Measurements from ENCODE around the gene FAM168B.

The FAM168B gene

DNA sequence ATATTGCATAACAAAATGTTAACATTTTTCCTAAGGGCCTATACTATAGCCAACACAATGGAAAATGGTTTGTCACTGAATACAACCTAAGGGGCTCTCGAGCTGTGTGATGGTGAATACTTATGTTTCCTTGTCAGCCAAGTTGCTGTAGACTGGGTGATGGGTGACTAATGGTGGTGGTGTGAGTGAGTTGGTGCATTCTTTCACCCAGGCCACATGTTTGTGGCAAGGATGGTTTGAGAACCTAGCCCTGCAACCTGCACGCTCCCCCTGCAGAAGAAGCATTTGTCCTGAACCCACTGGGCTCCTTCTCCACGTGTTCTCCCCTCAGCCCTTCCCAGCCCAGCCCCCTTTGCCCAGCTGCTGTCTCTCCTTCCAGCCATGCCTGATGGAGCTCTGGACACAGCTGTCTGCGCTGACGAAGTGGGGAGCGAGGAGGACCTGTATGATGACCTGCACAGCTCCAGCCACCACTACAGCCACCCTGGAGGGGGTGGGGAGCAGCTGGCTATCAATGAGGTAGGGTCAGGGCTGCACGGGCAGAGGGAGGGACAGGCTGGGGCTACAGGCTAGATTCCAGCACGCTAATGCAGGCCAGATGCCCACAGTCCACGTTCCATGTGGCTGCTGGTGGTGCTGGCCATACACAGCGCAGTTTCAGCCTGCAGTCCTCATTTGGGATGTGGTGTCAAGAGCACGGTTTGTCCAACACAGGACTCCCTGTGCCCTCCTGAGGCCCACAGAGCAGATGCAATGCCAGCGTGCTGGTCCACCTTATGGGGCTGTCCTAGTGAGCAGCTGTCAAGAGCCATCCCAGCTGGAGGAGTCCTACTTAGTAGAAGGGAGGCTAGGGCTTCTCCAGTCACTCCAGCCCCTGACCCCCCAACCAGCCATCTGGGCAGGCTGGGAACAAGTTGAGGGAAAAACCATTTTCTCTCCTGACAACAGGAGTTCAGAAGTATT lies 65.4 kb downstream of the FAM168B start:
- no peak for DNase-seq (ENCODE audit: extremely low read depth in 1 of 2, low read depth in 1 of 2)

DNA sequence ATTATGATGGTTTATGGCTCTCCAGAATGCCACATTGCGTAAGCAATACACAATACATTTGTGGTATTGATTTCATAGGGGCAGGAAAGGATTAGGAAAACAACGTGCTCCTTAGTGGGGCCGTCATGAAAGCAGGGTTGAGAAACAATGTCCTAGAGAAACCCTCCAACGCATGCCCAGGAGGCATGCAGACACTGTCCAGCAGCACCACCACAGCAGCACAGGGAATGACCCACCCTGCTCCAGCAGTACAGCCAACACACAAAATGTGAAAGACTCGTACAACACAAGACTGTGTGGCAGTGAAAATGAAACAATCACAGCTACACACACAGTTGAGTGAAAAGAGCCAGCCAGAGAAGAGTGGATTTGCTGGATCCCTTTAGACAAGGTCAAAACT lies 66.3 kb downstream of the FAM168B start:
- DNase-seq (ENCODE audit: extremely low read depth in 1 of 2, low read depth in 1 of 2), result no peak

DNA sequence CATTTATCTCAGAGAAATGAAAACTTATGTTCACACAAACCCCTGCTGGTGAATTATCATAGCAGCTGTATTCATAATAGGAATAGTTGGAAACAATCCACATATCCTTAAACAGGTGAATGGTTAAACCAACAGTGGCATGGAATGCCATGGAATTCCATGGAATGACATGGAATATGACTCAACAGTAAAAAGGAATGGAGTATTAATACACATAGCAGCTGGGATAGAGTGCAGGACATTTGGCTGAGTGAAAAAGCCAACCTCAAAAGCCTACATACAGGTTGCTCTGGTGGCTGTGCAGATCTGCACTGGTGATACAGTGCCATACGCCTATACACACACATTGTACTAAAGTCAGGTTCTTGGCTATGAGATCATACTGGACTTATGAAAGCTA lies 69.5 kb downstream of the FAM168B start:
- DNase-seq (ENCODE audit: extremely low read depth in 1 of 2, low read depth in 1 of 2), result no peak

DNA sequence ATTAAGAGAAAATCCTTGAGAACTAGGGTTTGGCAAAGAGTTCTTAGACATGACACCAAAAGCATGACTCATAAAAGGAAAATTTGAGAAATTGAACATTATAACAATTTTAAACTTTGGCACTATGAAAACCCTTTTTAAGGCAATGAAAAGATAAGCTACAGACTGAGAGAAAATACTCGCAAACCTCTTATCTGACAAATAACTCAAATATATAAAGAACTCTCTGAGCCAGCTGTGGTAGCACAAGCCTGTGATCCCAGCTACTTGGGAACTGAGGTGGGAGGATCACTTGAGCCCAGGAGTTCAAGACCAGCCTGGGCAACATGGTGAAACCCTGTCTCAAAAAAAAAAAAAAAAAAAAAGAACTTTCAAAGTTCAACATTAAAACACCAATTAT lies 70.5 kb downstream of the FAM168B start:
- DNase-seq (ENCODE audit: extremely low read depth in 1 of 2, low read depth in 1 of 2), result no peak

DNA sequence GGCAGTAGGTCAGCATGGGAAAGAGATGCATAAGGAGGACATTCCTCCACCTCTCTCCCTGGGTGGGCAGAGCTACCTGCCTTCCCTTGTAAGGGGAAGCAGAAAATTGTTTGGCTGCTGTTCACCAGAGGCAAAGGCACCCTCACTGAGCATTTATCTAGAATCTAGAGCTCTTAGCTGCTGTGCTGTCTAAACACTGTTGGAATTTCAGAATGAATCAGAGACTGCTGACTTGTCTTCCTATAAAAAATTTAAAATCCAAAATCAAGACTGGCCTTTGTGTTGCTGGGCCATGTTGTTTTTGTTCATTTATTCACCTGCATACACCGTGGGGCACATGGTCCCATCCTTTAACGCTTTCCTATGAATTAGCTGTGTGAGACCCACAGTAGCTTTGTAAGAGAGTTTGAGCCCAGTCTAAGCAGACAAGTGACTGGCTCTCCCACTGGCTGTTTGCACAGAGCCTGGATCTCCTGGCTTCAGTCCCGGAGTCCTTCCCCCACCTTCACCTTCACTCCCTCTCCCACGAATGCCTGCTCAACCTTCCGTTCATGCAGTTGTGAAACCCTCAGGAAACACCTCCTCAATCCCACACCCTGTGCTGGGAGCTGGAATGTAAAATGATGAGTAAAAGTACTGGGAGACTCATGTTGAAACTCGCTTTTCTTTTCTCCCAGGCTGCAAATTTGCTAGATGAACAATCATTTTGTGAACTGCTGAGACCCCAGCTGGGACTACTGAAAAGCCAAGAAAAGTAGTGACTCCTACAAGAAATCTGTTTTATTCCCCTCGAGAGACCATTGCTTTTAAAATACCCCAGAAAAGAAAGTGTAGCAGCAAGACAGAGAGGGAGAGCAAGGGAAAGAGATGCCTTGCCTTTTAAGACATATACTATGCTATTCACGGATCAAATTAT lies 76.2 kb downstream of the FAM168B start:
- DNase-seq (ENCODE audit: extremely low read depth in 1 of 2, low read depth in 1 of 2), result no peak

DNA sequence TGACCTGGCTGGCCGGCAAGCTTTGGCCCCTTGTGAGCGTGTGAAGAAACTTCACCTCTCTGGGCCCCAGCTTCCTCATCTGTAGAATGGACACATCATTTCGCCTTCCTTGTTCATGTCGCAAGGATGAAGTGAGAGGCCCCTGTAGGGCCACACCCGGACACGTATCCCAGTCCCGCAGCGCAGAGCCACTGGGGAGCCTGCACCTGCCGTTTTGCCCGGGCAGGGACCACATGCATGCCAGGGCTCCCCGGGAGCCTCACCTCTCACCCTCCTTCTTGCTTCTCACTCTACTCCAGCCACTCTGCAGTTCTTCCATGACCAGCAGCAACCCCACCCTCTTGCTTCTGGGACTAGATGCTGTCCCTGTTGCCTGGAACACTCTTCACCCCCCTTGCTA lies 77.5 kb downstream of the FAM168B start:
- no peak for DNase-seq (ENCODE audit: extremely low read depth in 1 of 2, low read depth in 1 of 2)

DNA sequence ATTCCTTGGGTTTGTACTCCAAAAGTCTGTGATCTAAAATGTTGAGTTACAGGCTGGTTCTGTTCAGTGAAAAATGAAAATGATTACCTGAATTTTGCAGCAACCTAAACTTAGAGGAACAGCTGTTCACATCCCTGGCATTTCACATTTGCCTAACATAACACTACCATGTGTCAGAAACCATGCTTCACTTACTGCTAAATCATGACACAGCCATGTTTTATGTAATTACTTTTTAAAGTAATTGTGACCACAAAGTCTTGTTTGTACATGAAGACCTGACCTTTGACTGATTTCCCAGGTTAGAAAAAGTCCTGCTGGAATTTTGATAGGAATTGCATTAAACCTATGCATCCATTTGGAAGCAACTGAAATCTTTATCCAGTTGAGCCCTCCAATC lies 79.1 kb downstream of the FAM168B start:
- DNase-seq (ENCODE audit: extremely low read depth in 1 of 2, low read depth in 1 of 2), result no peak

DNA sequence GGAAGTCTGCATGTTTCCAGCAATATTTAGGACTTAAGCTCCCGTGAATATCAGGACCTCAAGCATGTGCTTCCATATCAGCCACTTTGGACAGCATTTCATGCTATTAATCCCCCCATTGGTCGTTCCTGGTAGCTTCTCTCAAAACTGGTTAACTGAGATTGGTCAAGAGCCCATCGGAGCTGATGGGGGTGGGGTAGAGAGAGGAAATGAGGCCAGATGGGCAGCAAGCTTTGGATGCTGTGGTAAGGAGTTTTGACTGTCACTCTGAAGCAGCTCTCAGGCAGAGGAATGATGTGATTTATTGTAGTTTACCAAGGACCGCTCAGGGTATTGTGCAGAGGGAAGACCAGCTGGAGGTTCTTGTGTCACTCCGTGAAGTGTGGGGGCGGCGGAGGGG lies 81.8 kb downstream of the FAM168B start:
- DNase-seq (ENCODE audit: extremely low read depth in 1 of 2, low read depth in 1 of 2), result no peak

DNA sequence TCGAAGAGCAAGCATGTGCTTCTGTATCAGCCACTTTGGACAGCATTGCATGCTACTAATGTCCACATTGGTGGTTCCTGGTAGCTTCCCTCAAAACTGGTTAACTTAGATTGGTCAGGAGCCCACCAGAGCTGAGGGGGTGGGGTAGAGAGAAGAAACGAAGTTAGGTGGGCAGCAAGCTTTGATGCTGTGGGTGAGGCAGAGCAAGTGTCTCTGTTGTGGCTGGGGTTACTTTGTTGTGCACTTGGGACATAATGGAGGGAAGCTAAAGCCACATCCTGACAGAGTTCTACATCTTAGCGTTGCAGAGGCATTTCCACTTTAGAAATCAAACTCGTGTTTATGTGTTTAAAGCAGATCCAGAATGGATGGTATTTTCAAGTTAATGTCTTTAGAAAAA lies 82.7 kb downstream of the FAM168B start:
- DNase-seq (ENCODE audit: extremely low read depth in 1 of 2, low read depth in 1 of 2), result no peak

DNA sequence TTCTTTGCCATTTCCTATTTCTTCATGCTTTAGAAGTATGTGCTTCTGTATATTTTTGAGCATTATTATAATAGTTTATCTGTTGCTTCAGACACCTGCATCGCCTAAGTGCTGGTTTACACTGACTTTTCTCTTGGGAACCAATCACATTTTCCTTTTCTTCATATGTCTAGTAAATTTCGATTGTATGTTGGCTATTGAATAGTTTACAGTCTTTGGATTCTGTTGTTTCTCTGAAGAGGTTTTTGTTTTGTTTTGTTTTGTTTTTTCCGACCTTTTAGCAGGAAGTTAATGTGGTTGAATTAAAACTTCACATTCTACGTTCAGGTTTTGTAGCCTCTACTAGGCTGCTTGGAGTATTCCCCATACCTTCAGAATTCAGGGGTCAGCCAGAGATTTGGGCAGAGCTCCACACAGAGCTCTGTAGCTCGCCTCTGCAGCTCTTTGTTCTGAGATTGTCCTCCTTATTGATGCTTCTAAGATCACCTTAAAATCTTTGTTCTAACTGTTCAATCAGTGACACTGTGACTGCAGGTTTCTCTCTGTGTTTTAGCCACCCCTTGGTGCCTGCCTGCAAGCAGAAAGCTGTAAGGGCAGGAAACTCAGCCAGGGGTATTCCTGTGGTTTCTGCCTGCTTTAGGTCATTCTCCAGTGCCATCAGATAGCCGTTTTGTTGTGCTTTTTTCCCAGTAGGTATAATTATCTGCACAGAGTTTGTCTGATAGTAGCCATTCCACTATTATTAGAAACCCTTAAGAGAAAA lies 83.4 kb downstream of the FAM168B start:
- no peak for DNase-seq (ENCODE audit: extremely low read depth in 1 of 2, low read depth in 1 of 2)

DNA sequence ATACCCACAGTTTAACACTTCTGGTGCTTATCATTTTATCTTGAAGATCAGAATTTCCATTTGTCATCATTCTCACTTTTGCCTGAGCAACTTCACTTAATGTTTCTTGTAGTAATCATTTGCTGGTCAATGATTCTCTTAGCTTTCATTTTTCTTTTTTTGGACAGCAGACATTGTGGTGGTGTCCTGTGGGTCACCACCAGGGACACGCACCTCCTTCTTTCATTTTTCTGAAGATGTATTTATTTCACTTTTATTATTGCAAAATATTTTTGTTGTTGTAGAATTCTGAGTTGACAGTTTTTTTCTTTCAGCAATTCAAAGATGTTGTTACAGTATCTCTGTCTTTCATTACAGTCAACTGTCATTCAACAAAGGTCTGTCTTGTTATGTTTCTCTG lies 84.3 kb downstream of the FAM168B start:
- no peak for DNase-seq (ENCODE audit: extremely low read depth in 1 of 2, low read depth in 1 of 2)

DNA sequence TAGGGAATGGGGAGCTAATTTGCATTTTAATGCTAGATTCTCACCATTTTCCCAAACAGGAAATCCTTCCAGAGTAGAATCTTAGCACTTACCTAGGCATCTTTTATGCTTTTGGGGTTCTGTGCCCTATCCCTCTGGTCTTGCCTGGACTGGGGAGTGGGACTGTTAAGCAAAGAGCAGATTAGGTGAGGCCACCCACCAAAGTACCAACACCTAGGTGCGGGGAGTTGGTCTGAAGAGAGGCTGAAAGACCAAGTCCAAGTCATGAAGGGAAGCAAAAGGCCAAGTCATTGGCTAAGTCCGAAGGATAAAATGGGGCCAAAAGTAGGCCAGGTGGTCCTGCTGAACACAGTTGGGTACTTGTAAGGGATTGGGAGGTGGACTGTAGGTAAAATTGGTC lies 86.7 kb downstream of the FAM168B start:
- DNase-seq (ENCODE audit: extremely low read depth in 1 of 2, low read depth in 1 of 2), result no peak

DNA sequence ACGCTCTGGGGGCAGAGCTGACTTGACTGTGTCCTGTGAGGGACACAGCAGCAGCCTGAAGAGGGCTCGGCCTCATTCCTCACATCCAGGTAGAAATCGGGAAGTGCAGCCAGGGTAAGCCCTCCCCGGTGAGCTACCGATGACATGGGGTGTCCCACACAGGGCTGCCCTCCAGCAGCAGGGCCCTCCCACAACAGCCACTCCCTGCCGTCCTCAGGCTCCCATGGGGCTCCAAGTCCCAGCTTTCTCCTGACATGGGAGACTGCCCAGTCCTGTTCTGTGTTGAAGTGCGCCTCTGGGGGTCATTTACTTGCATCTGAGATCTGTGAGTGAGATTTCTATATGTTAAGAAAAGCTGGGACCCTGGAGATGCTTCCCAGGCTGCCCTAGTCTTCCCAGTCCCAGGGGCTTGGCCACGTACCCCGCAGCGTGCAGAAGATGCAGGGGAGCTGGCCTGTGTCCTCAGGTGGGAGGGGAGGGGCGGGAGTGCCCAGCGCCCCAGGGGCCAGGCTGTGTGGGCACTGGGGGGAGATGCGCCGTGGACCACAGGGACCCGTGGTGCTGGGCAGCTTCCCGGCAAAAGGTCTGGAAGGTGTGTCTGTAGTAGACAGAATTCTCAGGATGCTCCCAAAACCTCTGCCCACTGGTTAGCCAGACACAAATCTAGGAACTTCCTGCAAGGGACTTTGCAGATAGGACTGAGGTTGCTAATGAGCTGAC lies 87.9 kb downstream of the FAM168B start:
- DNase-seq (ENCODE audit: extremely low read depth in 1 of 2, low read depth in 1 of 2), result no peak

DNA sequence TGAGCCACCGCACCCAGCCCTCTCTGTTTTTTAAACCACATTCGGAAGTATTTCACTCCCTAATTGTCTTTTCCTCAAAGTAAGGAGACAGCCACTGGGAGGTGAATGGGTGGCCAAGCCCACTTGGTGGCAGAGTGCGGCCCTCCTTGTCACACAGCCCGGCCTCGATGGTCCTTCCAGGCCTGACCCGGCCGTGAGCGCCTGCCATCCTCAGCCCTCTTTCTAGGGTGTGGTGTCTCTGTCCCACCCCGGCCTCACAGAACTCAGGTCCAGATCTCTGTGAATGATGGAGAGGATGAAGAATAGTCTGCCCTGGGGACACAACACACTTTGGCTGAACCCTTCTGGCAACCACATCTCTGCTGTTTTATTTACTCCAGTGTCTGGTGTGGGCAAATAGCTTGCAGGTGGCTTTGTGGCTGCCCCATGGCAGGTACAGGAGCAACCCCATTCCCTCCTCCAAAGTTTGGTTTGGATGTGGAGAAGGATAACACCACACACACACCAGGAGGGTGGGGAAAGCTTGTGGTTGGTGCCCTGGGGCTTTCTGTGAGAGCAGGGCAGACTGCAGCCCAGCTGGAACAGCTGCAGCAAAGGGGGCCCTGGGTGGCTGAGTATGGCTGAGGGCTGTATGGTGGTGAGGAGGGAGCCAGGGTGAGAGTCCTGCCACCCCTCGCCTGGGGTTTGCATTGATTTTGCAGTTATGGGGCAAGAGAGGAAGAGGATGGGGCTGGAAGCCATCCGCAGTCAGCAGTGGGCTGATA lies 88.6 kb downstream of the FAM168B start:
- DNase-seq (ENCODE audit: extremely low read depth in 1 of 2, low read depth in 1 of 2), result no peak

DNA sequence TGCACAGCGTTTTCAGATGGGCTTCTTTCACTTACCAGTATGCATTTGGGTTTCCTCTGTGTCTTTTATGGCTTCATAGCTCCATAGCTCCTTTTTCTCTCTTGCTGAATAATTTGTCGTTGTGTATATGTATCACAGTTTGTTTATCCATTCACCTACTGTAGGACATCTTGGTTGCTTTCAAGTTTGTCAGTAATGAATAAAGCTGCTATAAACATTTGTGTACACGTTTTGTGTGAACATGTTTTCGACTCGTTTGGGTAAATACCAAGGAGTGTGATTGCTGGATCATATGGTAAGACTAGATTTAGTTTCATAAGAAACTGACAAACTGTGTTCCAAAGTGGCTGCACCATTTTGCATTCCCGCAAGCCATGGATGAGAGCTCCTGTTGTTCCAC lies 94.7 kb downstream of the FAM168B start:
- no peak for DNase-seq (ENCODE audit: extremely low read depth in 1 of 2, low read depth in 1 of 2)
